HG02610 (cell line): Measurements from ENCODE around the gene RACGAP1.
A peak's percentile ranks its signal among the peaks of the same experiment; 100 is the strongest.

ENCODE experiments used
- ATAC-seq: cut with Tn5 transposase; IDR thresholded peaks from one replicate; pipeline ENCODE4 v1.9.1; 2021; ENCODE audit warnings: mild to moderate bottlenecking, moderate library complexity; ENCODE audit not compliant: unreplicated experiment

Gene RACGAP1

GRCh38 chr12:50025187-50026059, at the start of gene RACGAP1:
Gene RACGAP1 (minus strand): TSS chr12:50025494. CDS start chr12:50016715, 8,779 bp downstream.
- ATAC-seq, result peak; percentile 97

GRCh38 chr12:50073712-50074111, 48.4 kb upstream of the RACGAP1 start:
- no peak for ATAC-seq

- ATAC-seq, result no peak
These were observed 47.9 kb upstream of the RACGAP1 start for GRCh38 chr12:50073206-50073605.

GRCh38 chr12:50072198-50072907, 47.1 kb upstream of the RACGAP1 start:
- ATAC-seq, result no peak

- ATAC-seq, result no peak
These were observed 45.2 kb upstream of the RACGAP1 start for GRCh38 chr12:50070314-50071060.

- ATAC-seq, result no peak
These were observed 44.2 kb upstream of the RACGAP1 start for GRCh38 chr12:50069539-50069938.

- no peak for ATAC-seq
These were observed 43.8 kb upstream of the RACGAP1 start for GRCh38 chr12:50069069-50069468.

- ATAC-seq, result no peak
These were observed 41.1 kb upstream of the RACGAP1 start for GRCh38 chr12:50066402-50066801.

- no peak for ATAC-seq
These were observed 40.5 kb upstream of the RACGAP1 start for GRCh38 chr12:50065726-50066310.

GRCh38 chr12:50062728-50063460, 37.6 kb upstream of the RACGAP1 start:
- ATAC-seq, result no peak

GRCh38 chr12:50061946-50062686, 36.8 kb upstream of the RACGAP1 start:
- ATAC-seq, result no peak

- ATAC-seq, result no peak
These were observed 35.9 kb upstream of the RACGAP1 start for GRCh38 chr12:50061171-50061570.

- ATAC-seq, result no peak
These were observed 34.8 kb upstream of the RACGAP1 start for GRCh38 chr12:50060120-50060468.

- no peak for ATAC-seq
These were observed 34.3 kb upstream of the RACGAP1 start for GRCh38 chr12:50059440-50060119.

- ATAC-seq, result no peak
These were observed 33.5 kb upstream of the RACGAP1 start for GRCh38 chr12:50058743-50059312.

- no peak for ATAC-seq
These were observed 32.8 kb upstream of the RACGAP1 start for GRCh38 chr12:50057896-50058670.

- ATAC-seq, result no peak
These were observed 31.9 kb upstream of the RACGAP1 start, which contains the start of gene ASIC1 for GRCh38 chr12:50057000-50057841. Gene ASIC1 (plus strand): TSS chr12:50057596. CDS start chr12:50058767, 1,171 bp downstream.
